Brain microvascular endothelial cell (primary cell): ENCODE measurements around the gene FAM3C.

ENCODE experiments used
- DNase-seq: peaks from one replicate; pipeline ENCODE4 v3.0.0-alpha.2; 2020
- H3K27ac ChIP-seq: fragments of 250-450 bp; sonication (Bioruptor Pico); 2 replicates; pipeline ENCODE4 v1.5.1; 2020; ENCODE audit warnings: mild to moderate bottlenecking, moderate library complexity
- H3K27me3 ChIP-seq: fragments of 250-450 bp; sonication (Bioruptor Pico); replicated peaks from 2 replicates; pipeline ENCODE4 v1.5.1; 2020; ENCODE audit warnings: mild to moderate bottlenecking
- H3K36me3 ChIP-seq: fragments of 250-450 bp; sonication (Bioruptor Pico); replicated peaks from 2 replicates; pipeline ENCODE4 v1.5.1; 2020; ENCODE audit warnings: mild to moderate bottlenecking
- H3K4me3 ChIP-seq: 2 replicates; pipeline ENCODE4 v1.5.1; 2011; ENCODE audit warnings: low read depth, mild to moderate bottlenecking, control low read depth, low read length, moderate library complexity
- in situ Hi-C: cut with HindIII; loops from 2 replicates; pipeline ENCODE4 v1.10.0; 2017; ENCODE audit warnings: low sequenced_read_pairs, low pct_ligation_motif_present
- TF ChIP-seq, protein P1 (sequence below): IDR thresholded peaks from 2 replicates; pipeline ENCODE4 v1.5.1; 2011; ENCODE audit warnings: low read depth, mild to moderate bottlenecking, moderate library complexity, low read length, control low read depth, inconsistent platforms; ENCODE audit errors: missing control alignments

FAM3C gene

DNA sequence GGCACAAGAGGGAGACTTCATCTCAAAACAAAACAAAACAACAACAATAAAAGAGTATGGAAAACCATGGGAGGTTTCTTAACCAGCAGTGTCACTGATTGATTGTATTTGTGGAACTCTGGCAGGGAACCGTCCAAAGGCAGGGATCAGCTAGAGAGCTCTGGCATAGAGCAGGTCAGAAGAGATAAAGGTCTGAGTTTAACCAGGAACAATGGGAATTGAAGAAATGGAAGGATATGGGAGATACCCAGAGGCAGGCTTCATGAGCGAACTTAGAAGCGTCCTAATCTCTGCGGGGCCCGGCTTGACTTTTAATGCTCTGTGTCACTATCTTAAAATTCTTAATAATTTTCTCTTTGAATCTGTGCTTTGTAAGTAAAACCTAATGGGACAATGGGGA is 10.4 kb upstream of the FAM3C start:
- TF ChIP-seq, protein P1, sequence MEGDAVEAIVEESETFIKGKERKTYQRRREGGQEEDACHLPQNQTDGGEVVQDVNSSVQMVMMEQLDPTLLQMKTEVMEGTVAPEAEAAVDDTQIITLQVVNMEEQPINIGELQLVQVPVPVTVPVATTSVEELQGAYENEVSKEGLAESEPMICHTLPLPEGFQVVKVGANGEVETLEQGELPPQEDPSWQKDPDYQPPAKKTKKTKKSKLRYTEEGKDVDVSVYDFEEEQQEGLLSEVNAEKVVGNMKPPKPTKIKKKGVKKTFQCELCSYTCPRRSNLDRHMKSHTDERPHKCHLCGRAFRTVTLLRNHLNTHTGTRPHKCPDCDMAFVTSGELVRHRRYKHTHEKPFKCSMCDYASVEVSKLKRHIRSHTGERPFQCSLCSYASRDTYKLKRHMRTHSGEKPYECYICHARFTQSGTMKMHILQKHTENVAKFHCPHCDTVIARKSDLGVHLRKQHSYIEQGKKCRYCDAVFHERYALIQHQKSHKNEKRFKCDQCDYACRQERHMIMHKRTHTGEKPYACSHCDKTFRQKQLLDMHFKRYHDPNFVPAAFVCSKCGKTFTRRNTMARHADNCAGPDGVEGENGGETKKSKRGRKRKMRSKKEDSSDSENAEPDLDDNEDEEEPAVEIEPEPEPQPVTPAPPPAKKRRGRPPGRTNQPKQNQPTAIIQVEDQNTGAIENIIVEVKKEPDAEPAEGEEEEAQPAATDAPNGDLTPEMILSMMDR, result no peak
- no peaks in the 10 kb centered on the region for H3K36me3 ChIP-seq
- H3K4me3 ChIP-seq, result no peak overlapping the region
- DNase-seq, result no peak
- no peak overlapping the region for H3K27ac ChIP-seq
- in situ Hi-C loops, result no loop called here
- no peaks in the 10 kb centered on the region for H3K27me3 ChIP-seq

DNA sequence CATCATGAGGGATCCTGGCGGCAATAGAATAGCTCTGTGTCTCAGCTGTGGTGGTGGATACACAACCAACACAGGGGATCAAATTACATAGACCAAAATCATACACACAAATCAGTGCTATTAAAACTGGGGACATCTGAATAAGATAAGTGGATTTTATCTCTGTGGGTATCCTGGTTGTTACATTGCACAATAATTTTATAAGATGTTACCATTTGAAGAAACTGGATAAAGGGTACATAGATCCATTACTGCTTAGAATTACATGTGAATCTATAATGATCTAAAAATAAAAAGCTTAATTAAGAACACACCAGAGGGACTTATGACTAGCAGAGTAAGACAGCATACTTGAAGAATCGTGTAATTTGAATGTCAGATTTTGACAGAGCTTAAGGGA is 8.2 kb upstream of the FAM3C start:
- TF ChIP-seq, protein P1, result no peak
- in situ Hi-C loops, result no loop called here
- H3K27ac ChIP-seq, result no peak overlapping the region
- H3K4me3 ChIP-seq, result no peak overlapping the region
- no peaks in the 10 kb centered on the region for H3K36me3 ChIP-seq
- no peaks in the 10 kb centered on the region for H3K27me3 ChIP-seq
- DNase-seq, result no peak

DNA sequence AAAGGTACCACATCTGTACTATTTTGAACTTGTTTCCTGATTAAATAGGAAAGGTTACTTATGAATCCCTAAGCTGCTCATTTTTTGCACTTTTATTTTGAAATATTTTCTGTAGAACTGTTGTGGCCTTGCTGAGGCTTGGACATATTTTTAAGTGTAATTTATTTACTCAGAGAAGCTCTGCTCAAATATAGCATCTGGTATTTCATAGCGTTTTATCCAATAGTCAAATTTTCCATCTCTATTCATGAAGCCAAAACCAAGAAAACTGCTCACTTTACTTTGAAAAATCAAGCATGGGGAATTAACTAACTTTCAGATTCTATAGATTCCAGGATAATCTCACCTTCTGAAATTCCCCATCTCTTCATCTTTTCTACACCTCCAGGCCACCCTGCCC is 6.6 kb upstream of the FAM3C start:
- H3K27ac ChIP-seq, result no peak overlapping the region
- H3K27me3 ChIP-seq, result no peaks in the 10 kb centered on the region
- DNase-seq, result no peak
- H3K36me3 ChIP-seq, result no peaks in the 10 kb centered on the region
- TF ChIP-seq, protein P1, result no peak
- no peak overlapping the region for H3K4me3 ChIP-seq
- in situ Hi-C loops, result no loop called here

DNA sequence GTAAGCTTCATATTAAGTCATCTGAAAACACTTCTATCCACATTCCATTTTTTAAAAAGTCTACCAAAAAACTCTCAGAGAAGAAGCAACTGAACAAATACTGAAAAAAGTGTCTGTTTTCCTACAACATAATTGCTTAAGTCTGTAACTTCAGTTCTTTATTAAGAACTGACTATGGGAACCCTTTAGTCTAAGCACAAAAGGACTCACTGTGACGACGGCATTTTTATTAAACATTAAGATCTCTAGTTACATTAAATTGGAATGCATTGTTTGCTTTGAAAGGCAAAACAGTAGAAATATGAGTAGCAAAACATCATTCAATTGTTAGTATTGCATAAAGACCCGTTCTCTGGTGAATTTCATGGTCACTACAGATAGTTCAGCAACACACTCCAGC is 5.8 kb upstream of the FAM3C start:
- no peak for DNase-seq
- TF ChIP-seq, protein P1, result no peak
- in situ Hi-C loops, result no loop called here
- Histone ChIP-seq H3K27me3 (no peaks in the 10 kb centered on the region), H3K4me3 (no peak overlapping the region), H3K36me3 (no peaks in the 10 kb centered on the region), H3K27ac (no peak overlapping the region)

DNA sequence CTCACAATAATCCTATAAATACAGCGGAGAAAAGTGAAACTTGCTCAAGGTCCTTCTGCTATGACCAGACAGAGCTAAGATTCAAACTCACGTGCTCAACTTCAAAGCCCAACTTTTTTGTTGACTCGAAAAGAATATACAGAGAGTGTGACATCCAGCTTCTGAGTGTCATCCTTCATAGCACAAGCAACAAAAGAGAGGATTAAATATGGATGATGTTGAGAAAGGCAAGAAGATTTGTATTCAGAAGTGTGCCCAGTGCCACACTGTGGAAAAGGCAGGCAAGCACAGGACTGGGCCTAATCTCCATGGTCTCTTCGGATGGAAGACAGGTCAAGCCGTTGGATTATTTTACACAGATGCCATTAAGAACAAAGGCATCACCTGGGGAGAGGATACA is 2.1 kb upstream of the FAM3C start:
- H3K4me3 ChIP-seq, result no peak overlapping the region
- TF ChIP-seq, protein P1, result peak; percentile 45
- no peak for DNase-seq
- in situ Hi-C loops, result no loop called here
- no peaks in the 10 kb centered on the region for H3K36me3 ChIP-seq
- no peak overlapping the region for H3K27ac ChIP-seq
- no peaks in the 10 kb centered on the region for H3K27me3 ChIP-seq

DNA sequence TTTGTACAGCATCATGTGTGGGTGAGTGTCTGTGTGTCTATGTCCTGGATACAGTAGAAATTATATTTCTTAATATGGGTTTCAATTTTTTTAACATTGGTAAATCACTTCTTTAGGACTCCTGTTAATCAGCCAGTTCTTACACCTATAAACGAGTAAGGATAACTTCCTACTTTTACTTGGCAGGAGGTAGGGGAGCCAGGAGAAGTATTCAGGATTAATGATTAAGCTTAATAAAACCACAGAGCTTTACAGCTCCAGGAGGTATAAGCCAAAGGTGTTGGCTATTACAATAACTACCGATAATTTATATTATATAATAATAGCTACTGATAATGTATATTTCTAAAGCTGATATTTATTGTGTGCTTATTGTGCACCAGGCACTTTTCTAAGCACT is 1.7 kb upstream of the FAM3C start:
- in situ Hi-C loops, result no loop called here
- Histone ChIP-seq H3K36me3 (peaks cover 1% of the 10 kb centered on the region), H3K27ac (no peak overlapping the region), H3K4me3 (no peak overlapping the region), H3K27me3 (no peaks in the 10 kb centered on the region)
- TF ChIP-seq, protein P1, result no peak
- DNase-seq, result no peak
